ENCODE results near the gene REN. TPM values are rescaled to one million over a fixed set of nuclear protein-coding genes. Genes with fewer than 3 reads are reported as not detected.

The REN gene
- total RNA-seq, 4 donors from 2014 or later, result 0.38 to 0.99 TPM; not detected in 2

DNA sequence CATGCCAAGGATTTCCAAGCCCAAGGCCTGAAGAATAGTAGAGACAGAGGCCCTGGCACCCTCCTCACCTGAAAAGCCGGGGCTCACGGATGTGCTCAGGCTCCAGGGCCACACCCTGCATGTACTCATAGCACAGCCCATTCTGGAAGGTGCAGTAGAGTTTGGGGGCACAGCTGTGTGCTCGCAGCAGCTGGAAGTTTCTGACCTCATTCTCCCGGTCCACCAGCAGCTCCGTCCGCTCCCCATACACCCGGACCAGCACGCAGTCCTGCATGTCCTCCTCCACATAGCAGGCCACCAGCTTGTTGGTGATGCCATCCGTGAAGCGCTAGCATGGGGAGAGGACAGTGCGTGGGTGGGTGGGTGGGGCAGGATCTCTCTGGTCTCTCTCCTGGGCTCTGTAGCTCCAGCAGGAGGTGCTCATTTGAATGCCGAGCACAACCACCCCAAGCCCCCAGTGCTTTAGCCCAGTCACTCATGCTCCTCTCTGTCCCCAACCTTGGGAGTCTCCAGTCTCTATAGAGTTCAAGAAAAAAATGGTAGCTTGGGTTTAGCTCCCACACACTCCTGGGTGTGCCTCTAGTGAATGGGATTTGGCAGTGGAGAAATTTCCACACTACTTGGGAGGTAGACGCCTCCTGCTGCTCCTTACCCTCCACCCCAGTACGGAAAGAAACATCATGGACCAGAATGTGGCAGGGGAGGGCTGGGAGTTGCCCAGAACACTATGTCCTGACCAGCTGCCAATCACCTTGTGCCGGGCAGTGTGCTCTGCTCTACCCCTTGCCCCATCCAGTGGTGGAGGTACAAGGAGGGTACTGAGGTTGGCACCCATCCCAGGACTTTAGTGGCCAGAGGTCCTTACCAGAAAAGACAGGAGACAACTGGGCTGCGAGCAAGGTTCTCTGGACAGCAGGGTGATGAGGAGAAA lies 16.2 kb downstream of the REN start:
- DNase-seq, result no peak
- WGBS, 2 donors, result 76 to 78% methylated on average over 7 to 14 of the region's 16 CpGs
- peaks cover 0 to 16% (median 0%) of the 10 kb centered on the region in 3 donors for H3K36me3 ChIP-seq
- peak overlapping the region in 3 of 4 donors; percentile 83 to 86 (median 85) for H3K27ac ChIP-seq
- H3K4me3 ChIP-seq, result peak overlapping the region in 3 of 4 donors; percentile 59 to 77 (median 76)
- H3K4me1 ChIP-seq, result peaks cover 10 to 71% (median 26%) of the 10 kb centered on the region in 3 donors
- intact Hi-C loops (cut with DNase I), result no loop called here
- no peak for TF ChIP-seq POLR2A (IDR thresholded peaks at IDR 0.05)
- no peak for TF ChIP-seq CTCF (IDR thresholded peaks at IDR 0.05)
- H3K9me3 ChIP-seq, result no peaks in the 10 kb centered on the region
- H3K27me3 ChIP-seq, result no peaks in the 10 kb centered on the region

GRCh38 chr1:204149107-204149506 lies 17.0 kb downstream of the REN start:
- H3K4me3 ChIP-seq, result no peak overlapping the region
- peaks cover 8 to 71% (median 26%) of the 10 kb centered on the region in 3 donors for H3K4me1 ChIP-seq
- intact Hi-C loops (cut with DNase I), result no loop called here
- H3K9me3 ChIP-seq, result no peaks in the 10 kb centered on the region
- no peak for TF ChIP-seq POLR2A (IDR thresholded peaks at IDR 0.05)
- TF ChIP-seq CTCF (IDR thresholded peaks at IDR 0.05), result no peak
- peaks cover 0 to 16% (median 0%) of the 10 kb centered on the region in 3 donors for H3K36me3 ChIP-seq
- WGBS, 2 donors, result 45 to 63% methylated on average over 1 to 2 of the region's 2 CpGs
- no peaks in the 10 kb centered on the region for H3K27me3 ChIP-seq
- no peak overlapping the region for H3K27ac ChIP-seq
- DNase-seq, result no peak

DNA sequence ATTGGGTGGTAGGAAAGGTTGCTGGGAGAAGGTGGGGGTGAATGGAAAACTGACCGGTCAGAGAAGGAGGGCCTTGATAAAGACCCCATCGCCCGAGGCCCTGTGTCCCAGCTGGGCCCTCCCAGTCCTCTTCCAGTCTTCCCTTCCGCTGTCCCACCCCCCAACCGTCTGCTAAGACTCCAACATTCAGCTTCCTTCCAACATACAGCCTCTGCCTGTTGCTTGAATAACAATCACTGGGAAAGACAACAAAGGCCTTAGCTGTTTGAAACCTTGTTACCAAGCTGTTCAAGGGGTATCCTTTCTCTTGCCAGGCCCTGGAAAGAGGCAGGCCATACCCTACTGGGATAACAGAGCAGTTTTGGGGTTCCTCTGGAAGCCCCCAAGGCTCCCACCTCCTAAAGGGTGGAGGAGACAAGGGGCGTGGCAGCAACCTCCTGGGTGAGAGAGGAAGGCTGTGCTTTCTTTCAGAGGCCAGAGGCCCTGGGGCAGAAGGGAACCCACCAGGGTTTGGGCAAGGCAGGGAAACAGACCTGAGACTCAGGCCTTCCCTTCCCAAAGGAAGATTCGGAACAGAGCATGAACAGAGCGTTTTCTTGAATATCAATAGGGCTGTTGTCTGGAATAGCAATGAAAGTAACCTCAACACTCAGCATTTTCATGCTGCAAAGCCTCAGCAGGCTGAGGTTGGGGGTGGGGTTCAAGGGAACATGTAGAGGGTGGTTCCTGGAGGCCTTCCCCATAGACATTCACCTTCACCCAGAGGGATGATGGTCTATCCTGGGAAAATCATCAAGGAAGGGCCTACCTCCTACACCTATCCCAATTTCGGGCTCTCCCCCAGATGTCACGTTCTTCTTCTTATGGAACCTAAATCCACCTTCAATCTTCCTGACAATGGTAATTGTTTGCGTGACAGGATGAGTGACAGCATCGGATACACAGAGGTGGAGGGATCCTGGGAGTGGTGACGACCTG lies 18.4 kb downstream of the REN start:
- H3K9me3 ChIP-seq, result no peaks in the 10 kb centered on the region
- no peak for DNase-seq
- no peaks in the 10 kb centered on the region for H3K27me3 ChIP-seq
- TF ChIP-seq POLR2A (IDR thresholded peaks at IDR 0.05), result no peak
- no peak for TF ChIP-seq CTCF (IDR thresholded peaks at IDR 0.05)
- H3K4me3 ChIP-seq, result no peak overlapping the region
- H3K27ac ChIP-seq, result no peak overlapping the region
- intact Hi-C loops (cut with DNase I), result no loop called here
- peaks cover 0 to 19% (median 0%) of the 10 kb centered on the region in 3 donors for H3K36me3 ChIP-seq
- 77 to 83% methylated on average over 12 to 13 of the region's 13 CpGs for WGBS, 2 donors
- H3K4me1 ChIP-seq, result peaks cover 6 to 59% (median 19%) of the 10 kb centered on the region in 3 donors

DNA sequence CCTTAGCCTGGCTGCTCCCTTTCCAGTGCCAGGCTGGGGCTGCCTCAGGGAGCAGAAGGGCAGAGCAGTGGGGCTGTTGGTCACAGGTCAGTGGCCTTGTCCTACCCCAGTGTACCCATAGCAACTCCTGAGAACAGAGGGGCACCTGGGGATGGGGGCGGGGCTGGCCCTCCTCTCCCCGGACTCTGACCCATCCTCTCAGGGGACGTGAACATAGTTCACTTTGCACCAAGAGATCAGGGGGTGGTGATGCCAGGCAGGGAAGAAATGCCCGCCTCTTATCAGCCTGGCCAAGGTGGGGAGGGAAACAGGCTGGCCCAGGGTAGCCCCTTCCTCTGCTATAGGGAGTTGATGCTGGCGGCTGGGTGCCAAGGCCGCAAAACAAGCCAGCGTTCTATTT lies 19.2 kb downstream of the REN start:
- Histone ChIP-seq H3K9me3 (no peaks in the 10 kb centered on the region), H3K4me3 (no peak overlapping the region), H3K27me3 (no peaks in the 10 kb centered on the region), H3K36me3 (peaks cover 0 to 26% (median 0%) of the 10 kb centered on the region in 3 donors), H3K27ac (no peak overlapping the region), H3K4me1 (peaks cover 0 to 52% (median 11%) of the 10 kb centered on the region in 3 donors)
- intact Hi-C loops (cut with DNase I), result no loop called here
- 84 to 100% methylated on average over 1 to 6 of the region's 7 CpGs for WGBS, 2 donors
- TF ChIP-seq POLR2A (IDR thresholded peaks at IDR 0.05) (no peak), CTCF (IDR thresholded peaks at IDR 0.05) (no peak)
- DNase-seq, result no peak
